SK-N-SH treated with all-trans-retinoic acid at 6 μM for 48 hours (cell line): Measurements from ENCODE around the gene PRDM10.

Experiments
- ARNTL ChIP-seq: fragments of 450-650 bp; formaldehyde crosslinking; IDR thresholded peaks from 2 replicates; pipeline ENCODE4 v1.5.0; 2020; ENCODE audit warnings: low read depth, mild to moderate bottlenecking, moderate library complexity, borderline replicate concordance
- ESRRG ChIP-seq: fragments of 250-450 bp; sonication (Bioruptor Pico); IDR thresholded peaks from 2 replicates; pipeline ENCODE4 v1.6.1; 2021; ENCODE audit warnings: mild to moderate bottlenecking
- PATZ1 ChIP-seq: fragments of 250-450 bp; sonication (Bioruptor Pico); IDR thresholded peaks from 2 replicates; pipeline ENCODE4 v1.8.0; 2020; ENCODE audit warnings: mild to moderate bottlenecking, moderate library complexity, borderline replicate concordance
- RARB ChIP-seq: fragments of 250-450 bp; sonication (Bioruptor Pico); IDR thresholded peaks from 2 replicates; pipeline ENCODE4 v1.8.0; 2021; ENCODE audit warnings: mild to moderate bottlenecking, moderate library complexity
- TOX ChIP-seq: fragments of 250-450 bp; sonication (Bioruptor Pico); IDR thresholded peaks from 2 replicates; pipeline ENCODE4 v1.8.0; 2021; ENCODE audit warnings: mild to moderate bottlenecking, moderate library complexity, borderline replicate concordance
- TSHZ2 ChIP-seq: fragments of 250-450 bp; sonication (Bioruptor Pico); IDR thresholded peaks from 2 replicates; pipeline ENCODE4 v1.5.0; 2020; ENCODE audit warnings: mild to moderate bottlenecking, moderate library complexity
- ZC3H10 ChIP-seq: fragments of 250-450 bp; sonication (Bioruptor Pico); IDR thresholded peaks from 2 replicates; pipeline ENCODE4 v1.5.1; 2021; ENCODE audit warnings: mild to moderate bottlenecking, moderate library complexity
- ZFP3 ChIP-seq: fragments of 250-450 bp; sonication (Bioruptor Pico); IDR thresholded peaks from 2 replicates; pipeline ENCODE4 v1.5.0; 2020; ENCODE audit warnings: mild to moderate bottlenecking, moderate library complexity
- ZFP30 ChIP-seq: fragments of 450-650 bp; formaldehyde crosslinking; IDR thresholded peaks from 2 replicates; pipeline ENCODE4 v1.5.0; 2022; ENCODE audit warnings: mild to moderate bottlenecking, moderate library complexity
- ZNF70 ChIP-seq: fragments of 450-650 bp; formaldehyde crosslinking; IDR thresholded peaks from 2 replicates; pipeline ENCODE4 v1.5.0; 2020; ENCODE audit warnings: mild to moderate bottlenecking, moderate library complexity
- ZNF8 ChIP-seq: fragments of 450-650 bp; formaldehyde crosslinking; IDR thresholded peaks from 2 replicates; pipeline ENCODE4 v1.5.0; 2020; ENCODE audit warnings: mild to moderate bottlenecking, moderate library complexity
- TF ChIP-seq, protein P1 (sequence below): fragments of 250-450 bp; sonication (Bioruptor Pico); IDR thresholded peaks from 2 replicates; pipeline ENCODE4 v1.5.1; 2021; ENCODE audit warnings: mild to moderate bottlenecking, moderate library complexity
- TF ChIP-seq, protein P2 (sequence below): fragments of 250-450 bp; sonication (Bioruptor Pico); IDR thresholded peaks from 2 replicates; pipeline ENCODE4 v1.5.1; 2020; ENCODE audit warnings: low read depth, mild to moderate bottlenecking, moderate library complexity

DNA sequence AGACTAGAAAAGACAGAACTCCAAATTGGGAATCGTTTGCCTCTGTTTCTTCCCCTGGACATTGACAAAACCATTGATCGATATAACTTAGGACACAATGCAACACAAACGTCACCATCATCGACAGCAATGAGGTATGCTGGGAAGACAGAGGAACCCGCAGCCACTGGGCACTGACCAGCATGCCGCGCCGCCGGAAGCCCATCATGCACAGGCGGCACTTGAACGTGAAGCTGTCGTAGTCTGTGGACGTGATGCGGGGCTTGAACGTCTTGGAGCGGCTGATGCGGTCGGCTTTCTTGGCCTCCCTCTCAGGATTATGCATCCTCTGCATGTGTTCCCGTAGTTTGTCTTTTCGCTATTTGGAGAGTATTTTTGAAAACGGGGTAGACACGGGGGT lies 84.3 kb downstream of the PRDM10 start:
- TF ChIP-seq TSHZ2 (CRISPR knock-in tag) = no peak
- TF ChIP-seq ZFP3 = no peak
- no peak for TF ChIP-seq RARB (CRISPR knock-in tag)
- TF ChIP-seq ZNF8 = no peak
- TF ChIP-seq ZFP30 (CRISPR knock-in tag) = no peak
- TF ChIP-seq, protein P1, sequence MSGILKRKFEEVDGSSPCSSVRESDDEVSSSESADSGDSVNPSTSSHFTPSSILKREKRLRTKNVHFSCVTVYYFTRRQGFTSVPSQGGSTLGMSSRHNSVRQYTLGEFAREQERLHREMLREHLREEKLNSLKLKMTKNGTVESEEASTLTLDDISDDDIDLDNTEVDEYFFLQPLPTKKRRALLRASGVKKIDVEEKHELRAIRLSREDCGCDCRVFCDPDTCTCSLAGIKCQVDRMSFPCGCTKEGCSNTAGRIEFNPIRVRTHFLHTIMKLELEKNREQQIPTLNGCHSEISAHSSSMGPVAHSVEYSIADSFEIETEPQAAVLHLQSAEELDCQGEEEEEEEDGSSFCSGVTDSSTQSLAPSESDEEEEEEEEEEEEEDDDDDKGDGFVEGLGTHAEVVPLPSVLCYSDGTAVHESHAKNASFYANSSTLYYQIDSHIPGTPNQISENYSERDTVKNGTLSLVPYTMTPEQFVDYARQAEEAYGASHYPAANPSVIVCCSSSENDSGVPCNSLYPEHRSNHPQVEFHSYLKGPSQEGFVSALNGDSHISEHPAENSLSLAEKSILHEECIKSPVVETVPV (CRISPR knock-in tag) = no peak
- TF ChIP-seq ZC3H10 = no peak
- no peak for TF ChIP-seq TOX (CRISPR knock-in tag)
- no peak for TF ChIP-seq ESRRG (CRISPR knock-in tag)
- TF ChIP-seq ZNF70 (CRISPR knock-in tag) = no peak
- no peak for TF ChIP-seq ARNTL
- TF ChIP-seq, protein P2, sequence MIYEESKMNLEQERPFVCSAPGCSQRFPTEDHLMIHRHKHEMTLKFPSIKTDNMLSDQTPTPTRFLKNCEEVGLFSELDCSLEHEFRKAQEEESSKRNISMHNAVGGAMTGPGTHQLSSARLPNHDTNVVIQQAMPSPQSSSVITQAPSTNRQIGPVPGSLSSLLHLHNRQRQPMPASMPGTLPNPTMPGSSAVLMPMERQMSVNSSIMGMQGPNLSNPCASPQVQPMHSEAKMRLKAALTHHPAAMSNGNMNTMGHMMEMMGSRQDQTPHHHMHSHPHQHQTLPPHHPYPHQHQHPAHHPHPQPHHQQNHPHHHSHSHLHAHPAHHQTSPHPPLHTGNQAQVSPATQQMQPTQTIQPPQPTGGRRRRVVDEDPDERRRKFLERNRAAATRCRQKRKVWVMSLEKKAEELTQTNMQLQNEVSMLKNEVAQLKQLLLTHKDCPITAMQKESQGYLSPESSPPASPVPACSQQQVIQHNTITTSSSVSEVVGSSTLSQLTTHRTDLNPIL (CRISPR knock-in tag) = no peak
- no peak for TF ChIP-seq PATZ1 (CRISPR knock-in tag)
